Measurements from ENCODE around the gene RGS9.

GRCh38 chr17:65259696-65260485 lies 122.7 kb downstream of the RGS9 start:
- TF ChIP-seq, protein P1, sequence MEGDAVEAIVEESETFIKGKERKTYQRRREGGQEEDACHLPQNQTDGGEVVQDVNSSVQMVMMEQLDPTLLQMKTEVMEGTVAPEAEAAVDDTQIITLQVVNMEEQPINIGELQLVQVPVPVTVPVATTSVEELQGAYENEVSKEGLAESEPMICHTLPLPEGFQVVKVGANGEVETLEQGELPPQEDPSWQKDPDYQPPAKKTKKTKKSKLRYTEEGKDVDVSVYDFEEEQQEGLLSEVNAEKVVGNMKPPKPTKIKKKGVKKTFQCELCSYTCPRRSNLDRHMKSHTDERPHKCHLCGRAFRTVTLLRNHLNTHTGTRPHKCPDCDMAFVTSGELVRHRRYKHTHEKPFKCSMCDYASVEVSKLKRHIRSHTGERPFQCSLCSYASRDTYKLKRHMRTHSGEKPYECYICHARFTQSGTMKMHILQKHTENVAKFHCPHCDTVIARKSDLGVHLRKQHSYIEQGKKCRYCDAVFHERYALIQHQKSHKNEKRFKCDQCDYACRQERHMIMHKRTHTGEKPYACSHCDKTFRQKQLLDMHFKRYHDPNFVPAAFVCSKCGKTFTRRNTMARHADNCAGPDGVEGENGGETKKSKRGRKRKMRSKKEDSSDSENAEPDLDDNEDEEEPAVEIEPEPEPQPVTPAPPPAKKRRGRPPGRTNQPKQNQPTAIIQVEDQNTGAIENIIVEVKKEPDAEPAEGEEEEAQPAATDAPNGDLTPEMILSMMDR (conservative IDR thresholded peaks at IDR 0.05; ENCODE audit: low read length): no peak
- TF ChIP-seq EZH2phosphoT487 (IDR thresholded peaks at IDR 0.05; ENCODE audit: borderline replicate concordance, low read depth, low read length): no peak

Data from OCI-LY7 (cell line).